Neuronal stem cell (in vitro differentiated cells): ENCODE results near the gene TRPV4.
A peak's percentile ranks its signal among the peaks of the same experiment; 100 is the strongest.

Source experiments
- DNase-seq: peaks from one replicate; pipeline ENCODE4 v3.0.0-alpha.2; 2013; ENCODE audit warnings: low spot score
- H2AFZ ChIP-seq: one replicate; pipeline ENCODE4 v1.6.1; 2013; ENCODE audit warnings: mild to moderate bottlenecking, low read length, inconsistent platforms
- H2AK5ac ChIP-seq: 2 replicates; pipeline ENCODE4 v1.6.1; 2013; ENCODE audit warnings: low read depth, mild to moderate bottlenecking, inconsistent platforms, low read length, moderate library complexity, mixed read lengths
- H2BK120ac ChIP-seq: 2 replicates; pipeline ENCODE4 v1.6.1; 2013; ENCODE audit warnings: low read depth, mild to moderate bottlenecking, inconsistent platforms, low read length, moderate library complexity, mixed read lengths
- H2BK12ac ChIP-seq: one replicate; pipeline ENCODE4 v1.6.1; 2013; ENCODE audit warnings: low read length, inconsistent platforms
- H2BK15ac ChIP-seq: 2 replicates; pipeline ENCODE4 v1.6.1; 2013; ENCODE audit warnings: mild to moderate bottlenecking, low read length, inconsistent platforms, mixed read lengths
- H2BK5ac ChIP-seq: one replicate; pipeline ENCODE4 v1.6.1; 2013; ENCODE audit warnings: inconsistent platforms, mild to moderate bottlenecking, low read length, moderate library complexity
- H3K14ac ChIP-seq: one replicate; pipeline ENCODE4 v1.6.1; 2013; ENCODE audit warnings: low read length, inconsistent platforms
- H3K18ac ChIP-seq: 2 replicates; pipeline ENCODE4 v1.6.1; 2013; ENCODE audit warnings: low read length, inconsistent platforms
- H3K23ac ChIP-seq: 2 replicates; pipeline ENCODE4 v1.6.1; 2013; ENCODE audit warnings: low read depth, mild to moderate bottlenecking, mixed read lengths, low read length, inconsistent platforms; ENCODE audit not compliant: poor library complexity
- H3K27ac ChIP-seq: replicated peaks from 3 replicates; pipeline ENCODE4 v1.5.1; 2013; ENCODE audit warnings: low read length, inconsistent platforms
- H3K27me3 ChIP-seq, 3 experiments: 2 replicates each; pipeline ENCODE4 v1.6.1; 2013; ENCODE audit warnings: low read length in 3 of 3, mild to moderate bottlenecking in 2 of 3, inconsistent platforms in 1 of 3, low read depth in 1 of 3, mixed read lengths in 1 of 3, moderate library complexity in 1 of 3; ENCODE audit not compliant: control insufficient read depth in 3 of 3, insufficient read depth in 3 of 3
- H3K36me3 ChIP-seq, 2 donors: replicated peaks in 1 of 2; 2 replicates each; pipeline ENCODE4 v1.6.1; 2013; ENCODE audit warnings: low read length in 2 of 2; ENCODE audit not compliant: control insufficient read depth in 2 of 2, insufficient read depth in 2 of 2
- H3K4ac ChIP-seq: 2 replicates; pipeline ENCODE4 v1.6.1; 2013; ENCODE audit warnings: inconsistent platforms, mild to moderate bottlenecking, low read length, moderate library complexity
- H3K4me1 ChIP-seq, 2 donors: 1 replicate in 1 of 2; 2 replicates in 1 of 2; pipeline ENCODE4 v1.6.1; 2013; ENCODE audit warnings: low read length in 2 of 2, low read depth in 1 of 2; ENCODE audit not compliant: control insufficient read depth in 2 of 2, insufficient read depth in 1 of 2
- H3K4me2 ChIP-seq: one replicate; pipeline ENCODE4 v1.6.1; 2013; ENCODE audit warnings: mild to moderate bottlenecking, low read length, inconsistent platforms; ENCODE audit not compliant: insufficient read depth, poor library complexity, severe bottlenecking
- H3K4me3 ChIP-seq, 2 donors: 2 replicates each; pipeline ENCODE4 v1.5.1; 2013; ENCODE audit warnings: low read length in 2 of 2, mild to moderate bottlenecking in 2 of 2, inconsistent platforms in 1 of 2, moderate library complexity in 1 of 2
- H3K79me1 ChIP-seq: one replicate; pipeline ENCODE4 v1.6.1; 2013; ENCODE audit warnings: low read depth, mild to moderate bottlenecking, inconsistent platforms, low read length, moderate library complexity
- H3K9ac ChIP-seq: one replicate; pipeline ENCODE4 v1.6.1; 2013; ENCODE audit warnings: mild to moderate bottlenecking, low read depth, low read length, inconsistent platforms; ENCODE audit not compliant: poor library complexity
- H3K9me3 ChIP-seq, 2 donors: replicated peaks in 1 of 2; 2 replicates each; pipeline versions ENCODE3 to v1.6.1; 2013; ENCODE audit warnings: low read length in 2 of 2, mild to moderate bottlenecking in 2 of 2, inconsistent platforms in 1 of 2, low read depth in 1 of 2, mixed read lengths in 1 of 2, moderate library complexity in 1 of 2; ENCODE audit not compliant: control insufficient read depth in 2 of 2, insufficient read depth in 1 of 2
- H4K8ac ChIP-seq: one replicate; pipeline ENCODE4 v1.6.1; 2013; ENCODE audit warnings: low read depth, mild to moderate bottlenecking, inconsistent platforms, low read length, moderate library complexity
- H4K91ac ChIP-seq: one replicate; pipeline ENCODE4 v1.6.1; 2013; ENCODE audit warnings: low read length, low read depth, mild to moderate bottlenecking, inconsistent platforms; ENCODE audit not compliant: poor library complexity
- WGBS, 2 donors: extraction: QIAGEN DNeasy Blood & Tissue Kit; methylation state at CpG; one replicate each; pipeline ENCODE4 v1.1.7; 2013; ENCODE audit warnings: missing lambda C conversion rate in 2 of 2, mixed read lengths in 1 of 2; ENCODE audit not compliant: insufficient read length in 2 of 2, insufficient replicate concordance in 1 of 2; ENCODE audit errors: extremely low coverage in 2 of 2; 5-methylcytosine and 5-hydroxymethylcytosine counted together

TRPV4 gene

DNA sequence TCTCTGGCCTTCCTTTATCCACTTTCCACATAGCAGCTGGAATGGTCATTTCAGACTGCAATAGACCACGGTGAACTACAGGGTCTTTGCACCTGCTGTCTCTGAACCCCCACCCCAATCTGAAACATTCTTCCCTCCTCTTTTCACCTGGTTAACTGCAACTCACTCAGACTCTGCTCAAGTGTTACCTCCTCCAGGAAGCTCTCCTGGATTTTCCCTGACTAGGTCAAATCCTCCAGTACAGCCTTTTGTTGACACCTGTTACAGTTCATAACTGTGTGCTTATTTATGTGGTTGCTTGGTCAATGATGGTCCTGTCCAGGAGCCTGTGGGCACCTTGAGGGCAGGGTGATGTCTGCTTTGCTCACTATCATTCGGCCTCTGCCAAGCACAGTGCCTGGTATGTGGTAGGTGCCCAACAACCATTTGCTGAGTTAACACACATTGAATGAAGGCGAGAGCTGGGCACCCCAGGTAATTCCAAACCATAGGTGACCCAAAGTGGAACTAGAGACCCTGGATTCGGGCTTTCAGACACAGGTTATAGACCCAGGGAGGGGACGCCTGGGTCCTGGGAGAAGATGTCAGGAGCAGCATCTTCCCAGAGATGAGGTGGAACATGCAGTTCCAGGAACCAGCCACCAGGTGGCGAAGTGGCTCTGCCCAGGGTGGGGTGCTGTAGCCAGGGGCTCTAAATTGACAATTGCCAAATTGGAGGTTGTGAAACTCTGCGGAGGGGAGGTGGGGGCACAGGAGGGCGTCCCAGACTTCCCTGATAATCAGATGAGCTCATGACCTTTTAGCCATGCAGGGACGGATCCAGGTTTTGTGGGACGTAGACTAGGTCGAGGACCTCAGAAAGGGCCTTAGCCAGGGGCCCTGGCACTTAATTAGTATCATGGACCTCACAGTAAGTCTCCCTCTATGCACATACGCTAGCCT lies 28.1 kb downstream of the TRPV4 start:
- Histone ChIP-seq H2BK120ac (no peak overlapping the region), H2AFZ (peak overlapping the region; percentile 25), H3K27me3 (no peaks in the 10 kb centered on the region), H3K4ac (no peak overlapping the region), H3K9me3 (no peaks in the 10 kb centered on the region), H3K79me1 (no peaks in the 10 kb centered on the region), H2BK5ac (no peak overlapping the region), H4K8ac (no peak overlapping the region), H2AK5ac (no peak overlapping the region), H3K23ac (no peak overlapping the region), H3K9ac (no peak overlapping the region), H3K4me1 (no peaks in the 10 kb centered on the region), H3K18ac (no peak overlapping the region), H2BK12ac (no peak overlapping the region), H3K4me3 (no peak overlapping the region), H3K27ac (no peak overlapping the region), H2BK15ac (no peak overlapping the region), H3K4me2 (no peak overlapping the region), H3K36me3 (no peaks in the 10 kb centered on the region), H3K14ac (no peak overlapping the region), H4K91ac (no peak overlapping the region)
- peak; percentile 57 for DNase-seq
- no CpG with 5 or more reads among the region's 12 CpGs for WGBS, 2 donors

DNA sequence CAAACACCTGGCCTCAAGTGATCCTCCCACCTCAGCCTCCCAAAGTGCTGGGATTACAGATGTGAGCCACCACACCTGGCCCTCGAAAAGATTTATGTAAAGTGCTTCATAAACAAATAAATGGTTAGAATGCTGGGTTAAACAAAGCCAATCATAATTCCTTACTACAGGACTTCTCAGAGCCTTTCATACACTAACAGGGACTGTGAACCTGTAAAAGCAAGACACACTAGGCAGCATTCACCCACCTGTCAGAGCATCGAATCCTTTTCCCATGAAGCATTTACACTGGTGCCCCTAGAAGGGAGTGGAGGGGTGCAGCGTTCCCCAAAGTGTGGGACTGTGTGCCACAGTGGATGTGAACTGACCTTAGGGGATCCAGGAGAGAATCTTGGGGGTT lies 29.5 kb downstream of the TRPV4 start:
- H2AFZ ChIP-seq = no peak overlapping the region
- H3K4me1 ChIP-seq = no peaks in the 10 kb centered on the region
- no peak overlapping the region for H3K14ac ChIP-seq
- no peak overlapping the region for H3K4ac ChIP-seq
- H2BK120ac ChIP-seq = no peak overlapping the region
- no CpG with 5 or more reads among the region's 3 CpGs for WGBS, 2 donors
- H3K18ac ChIP-seq = no peak overlapping the region
- no peaks in the 10 kb centered on the region for H3K36me3 ChIP-seq
- no peak overlapping the region for H4K8ac ChIP-seq
- no peak overlapping the region for H2BK5ac ChIP-seq
- H3K79me1 ChIP-seq = no peaks in the 10 kb centered on the region
- H3K4me3 ChIP-seq = no peak overlapping the region
- H3K9me3 ChIP-seq = no peaks in the 10 kb centered on the region
- no peak overlapping the region for H3K4me2 ChIP-seq
- H2AK5ac ChIP-seq = no peak overlapping the region
- no peak overlapping the region for H3K23ac ChIP-seq
- H3K27ac ChIP-seq = no peak overlapping the region
- no peak overlapping the region for H2BK12ac ChIP-seq
- H2BK15ac ChIP-seq = no peak overlapping the region
- no peak overlapping the region for H4K91ac ChIP-seq
- H3K9ac ChIP-seq = no peak overlapping the region
- no peaks in the 10 kb centered on the region for H3K27me3 ChIP-seq
- no peak for DNase-seq

DNA sequence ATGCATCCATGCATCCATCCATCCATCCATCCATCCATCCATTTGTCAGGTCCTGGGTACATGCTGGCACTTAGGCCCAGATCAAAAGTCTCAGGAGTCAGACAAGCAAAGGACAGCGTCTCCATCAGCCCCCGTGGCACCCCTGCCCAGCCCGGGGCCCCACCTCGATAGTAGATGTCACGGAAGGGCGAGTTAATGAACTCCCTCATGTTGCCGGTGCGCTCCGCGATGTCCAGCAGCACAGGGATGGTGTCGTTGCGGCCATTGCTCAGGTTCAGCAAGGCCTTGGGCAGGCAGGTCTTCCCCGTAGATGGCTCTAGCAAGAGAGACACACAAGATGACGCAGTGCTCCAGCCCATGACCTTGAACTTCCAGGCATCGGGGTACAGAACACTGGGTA lies 30.4 kb downstream of the TRPV4 start:
- no peaks in the 10 kb centered on the region for H3K79me1 ChIP-seq
- no peak overlapping the region for H3K4me2 ChIP-seq
- no peak for DNase-seq
- H4K91ac ChIP-seq = no peak overlapping the region
- H3K4me1 ChIP-seq = no peaks in the 10 kb centered on the region
- H3K14ac ChIP-seq = no peak overlapping the region
- no peaks in the 10 kb centered on the region for H3K36me3 ChIP-seq
- no peak overlapping the region for H3K4me3 ChIP-seq
- no peaks in the 10 kb centered on the region for H3K27me3 ChIP-seq
- no peak overlapping the region for H3K18ac ChIP-seq
- H2BK120ac ChIP-seq = no peak overlapping the region
- no peak overlapping the region for H4K8ac ChIP-seq
- H2BK12ac ChIP-seq = no peak overlapping the region
- no peak overlapping the region for H3K9ac ChIP-seq
- WGBS, 2 donors = no CpG with 5 or more reads among the region's 15 CpGs
- no peak overlapping the region for H3K4ac ChIP-seq
- no peak overlapping the region for H2BK5ac ChIP-seq
- H3K27ac ChIP-seq = no peak overlapping the region
- no peak overlapping the region for H2AK5ac ChIP-seq
- no peaks in the 10 kb centered on the region for H3K9me3 ChIP-seq
- peak overlapping the region; percentile 0 for H3K23ac ChIP-seq
- H2AFZ ChIP-seq = no peak overlapping the region
- no peak overlapping the region for H2BK15ac ChIP-seq

DNA sequence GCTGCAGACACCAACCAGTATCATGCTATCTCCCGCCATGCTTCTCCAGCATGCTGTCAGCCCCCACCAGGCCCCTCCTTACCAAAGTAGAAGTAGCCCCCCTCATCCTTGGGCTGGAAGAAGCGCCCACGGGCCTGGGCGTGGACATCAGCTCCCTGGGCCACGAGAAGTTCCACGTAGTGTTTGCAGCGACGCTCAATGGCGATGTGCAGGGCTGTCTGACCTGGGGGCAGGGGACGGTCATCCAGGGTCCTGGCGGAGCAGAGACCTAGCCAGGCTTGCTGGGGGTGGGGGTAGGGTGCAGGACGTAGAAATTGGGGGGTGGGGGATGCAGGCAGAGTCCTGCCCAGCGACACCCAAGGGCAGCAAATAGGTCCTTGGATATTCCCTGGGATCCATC lies 32.7 kb downstream of the TRPV4 start:
- no peak for DNase-seq
- Histone ChIP-seq H2BK15ac (no peak overlapping the region), H2BK120ac (no peak overlapping the region)

More for the DNA sequence above, 32.7 kb downstream of the TRPV4 start:
- no peak overlapping the region for H2BK5ac ChIP-seq
- H3K27me3 ChIP-seq = no peaks in the 10 kb centered on the region
- H3K79me1 ChIP-seq = no peaks in the 10 kb centered on the region
- peak overlapping the region; percentile 60 for H3K4ac ChIP-seq
- H3K36me3 ChIP-seq = no peaks in the 10 kb centered on the region
- H4K8ac ChIP-seq = no peak overlapping the region
- H3K4me3 ChIP-seq = no peak overlapping the region
- no peak overlapping the region for H3K14ac ChIP-seq
- no peak overlapping the region for H2BK12ac ChIP-seq
- no peak overlapping the region for H4K91ac ChIP-seq
- H3K27ac ChIP-seq = no peak overlapping the region
- no peak overlapping the region for H3K9ac ChIP-seq
- no CpG with 5 or more reads among the region's 13 CpGs for WGBS, 2 donors
- H2AFZ ChIP-seq = no peak overlapping the region
- no peaks in the 10 kb centered on the region for H3K9me3 ChIP-seq
- H3K18ac ChIP-seq = no peak overlapping the region
- no peaks in the 10 kb centered on the region for H3K4me1 ChIP-seq
- peak overlapping the region; percentile 21 for H3K23ac ChIP-seq
- H2AK5ac ChIP-seq = peak overlapping the region; percentile 41
- H3K4me2 ChIP-seq = no peak overlapping the region
